Muscle layer of duodenum (tissue), 2 donors: ENCODE data around the gene CDHR2.

ENCODE experiments used
- H3K27ac ChIP-seq: one replicate; pipeline ENCODE4 v1.7.0; 2013; ENCODE audit warnings: mild to moderate bottlenecking, low read length
- H3K27me3 ChIP-seq: one replicate; pipeline ENCODE4 v1.7.0; 2013; ENCODE audit warnings: low read depth, mild to moderate bottlenecking, control low read depth, low read length
- H3K36me3 ChIP-seq, 2 donors: one replicate each; pipeline ENCODE4 v1.7.0; 2013; ENCODE audit warnings: low read length in 2 of 2, control low read depth in 1 of 2, mild to moderate bottlenecking in 1 of 2; ENCODE audit not compliant: insufficient read depth in 2 of 2, control insufficient read depth in 1 of 2
- H3K4me1 ChIP-seq, 2 donors: one replicate each; pipeline ENCODE4 v1.7.0; 2013; ENCODE audit warnings: low read length in 2 of 2, mild to moderate bottlenecking in 2 of 2, control low read depth in 1 of 2, moderate library complexity in 1 of 2; ENCODE audit not compliant: insufficient read depth in 2 of 2, control insufficient read depth in 1 of 2
- H3K4me3 ChIP-seq, 2 donors: one replicate each; pipeline ENCODE4 v1.7.0; 2013; ENCODE audit warnings: low read length in 2 of 2, low read depth in 1 of 2, mild to moderate bottlenecking in 1 of 2
- H3K9me3 ChIP-seq, 2 donors: one replicate each; pipeline ENCODE4 v1.7.0; 2013; ENCODE audit warnings: low read length in 2 of 2, control low read depth in 1 of 2, mild to moderate bottlenecking in 1 of 2; ENCODE audit not compliant: control insufficient read depth in 1 of 2
- donor health status: healthy.

Gene CDHR2

GRCh38 chr5:176606875-176607274, 57.7 kb downstream of the CDHR2 start:
- H3K9me3 ChIP-seq, result no peaks in the 10 kb centered on the region
- H3K27ac ChIP-seq, result no peak overlapping the region
- H3K27me3 ChIP-seq, result no peaks in the 10 kb centered on the region
- no peak overlapping the region for H3K4me3 ChIP-seq
- H3K4me1 ChIP-seq, result no peaks in the 10 kb centered on the region
- H3K36me3 ChIP-seq, result no peaks in the 10 kb centered on the region

GRCh38 chr5:176608142-176608705, 59.1 kb downstream of the CDHR2 start:
- H3K4me1 ChIP-seq, result no peaks in the 10 kb centered on the region

DNA sequence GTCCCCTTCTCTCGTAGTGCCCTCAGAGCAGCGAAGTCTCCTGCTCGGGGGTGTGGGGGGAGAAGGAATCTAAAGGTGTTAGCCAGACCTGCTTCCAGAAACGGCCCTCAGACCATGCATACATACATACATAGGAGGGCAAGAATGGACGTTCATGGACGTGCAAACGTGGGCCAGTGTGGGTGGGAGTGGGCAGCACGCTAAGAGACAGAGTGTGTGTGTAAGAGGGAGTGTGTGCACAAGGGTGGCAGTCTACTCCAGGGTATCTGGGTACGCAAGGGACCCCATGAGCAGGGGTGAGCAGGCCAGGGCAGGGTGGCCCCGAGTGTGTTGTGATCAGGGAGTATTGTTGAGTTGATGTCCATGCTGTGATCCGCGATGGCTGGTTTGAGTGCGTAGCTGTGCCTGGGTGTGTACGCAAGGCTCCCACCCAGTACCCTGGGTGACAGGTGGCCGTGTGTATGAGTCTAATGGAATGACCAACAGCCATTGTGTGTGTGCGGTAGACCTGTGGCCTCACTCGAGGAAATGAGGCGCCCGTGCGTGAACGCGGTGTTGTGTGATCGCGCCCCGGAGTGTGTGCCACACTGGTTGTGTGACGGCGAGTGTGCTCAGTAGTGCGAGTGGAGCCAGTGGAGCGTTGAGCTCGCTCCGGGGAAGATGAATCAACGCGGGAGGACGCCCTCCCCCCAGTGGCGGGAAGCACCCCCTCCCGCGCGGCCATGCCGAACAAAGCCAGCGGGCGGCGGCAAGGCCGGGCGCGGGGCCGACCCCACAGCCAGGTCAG, 60.0 kb downstream of the CDHR2 start:
- Histone ChIP-seq H3K4me3 (peak overlapping the region in 1 of 2 donors; percentile 62), H3K27ac (no peak overlapping the region), H3K9me3 (no peaks in the 10 kb centered on the region), H3K36me3 (no peaks in the 10 kb centered on the region), H3K27me3 (no peaks in the 10 kb centered on the region), H3K4me1 (peaks cover 0 to 5% of the 10 kb centered on the region in 2 donors)

More at GRCh38 chr5:176608142-176608705, 59.1 kb downstream of the CDHR2 start:
- no peak overlapping the region for H3K27ac ChIP-seq
- H3K27me3 ChIP-seq, result no peaks in the 10 kb centered on the region
- no peaks in the 10 kb centered on the region for H3K9me3 ChIP-seq
- no peak overlapping the region for H3K4me3 ChIP-seq
- H3K36me3 ChIP-seq, result no peaks in the 10 kb centered on the region

DNA sequence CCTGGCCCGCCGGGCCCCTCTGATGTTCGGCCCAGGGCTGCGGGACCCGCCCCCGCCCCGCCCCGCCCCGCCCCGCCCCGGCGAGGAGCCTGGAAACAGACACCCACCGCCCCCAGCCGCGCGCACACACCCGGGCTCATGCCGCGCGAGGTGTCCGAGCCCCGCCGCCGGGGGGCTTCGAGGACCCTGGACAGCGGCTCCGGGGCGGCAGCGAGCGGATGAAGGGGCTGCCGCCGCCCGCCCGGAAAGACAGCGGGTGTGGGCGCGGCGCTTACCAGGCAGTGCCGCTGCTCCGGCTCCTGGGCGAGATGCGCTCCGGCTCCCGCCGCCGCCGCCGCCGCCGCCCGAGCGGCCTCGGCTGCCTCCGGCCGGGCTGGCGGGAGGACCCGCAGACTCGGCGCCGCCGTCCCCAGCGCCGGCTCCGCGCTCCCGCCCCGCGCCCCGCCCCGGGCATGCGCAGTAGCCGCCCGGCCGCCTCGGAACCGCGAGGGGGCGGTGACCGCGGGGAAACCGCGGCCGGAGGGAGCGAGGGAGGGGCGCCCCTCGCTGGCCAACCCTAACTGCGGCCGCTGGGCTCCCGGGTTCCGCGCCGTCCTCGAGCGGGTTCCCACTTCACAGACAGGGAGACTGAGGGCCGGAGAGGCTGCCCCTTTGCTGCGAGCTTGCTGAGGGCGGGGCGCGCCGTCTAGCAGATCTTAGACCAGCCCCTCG, 60.7 kb downstream of the CDHR2 start, which contains the start of gene GPRIN1:
GPRIN1 (minus strand) TSS at position 433 of the 711 bp plus-strand sequence. CDS start 10,322 bp downstream, outside the sequence.
- Histone ChIP-seq H3K27ac (no peak within 1 kb of the TSS), H3K4me3 (peak within 1 kb of the TSS in 1 of 2 donors; percentile 62), H3K36me3 (no peaks in the 10 kb centered on the region), H3K27me3 (no peaks in the 10 kb centered on the region), H3K9me3 (no peaks in the 10 kb centered on the region), H3K4me1 (peaks cover 0 to 7% of the 10 kb centered on the region in 2 donors)

DNA sequence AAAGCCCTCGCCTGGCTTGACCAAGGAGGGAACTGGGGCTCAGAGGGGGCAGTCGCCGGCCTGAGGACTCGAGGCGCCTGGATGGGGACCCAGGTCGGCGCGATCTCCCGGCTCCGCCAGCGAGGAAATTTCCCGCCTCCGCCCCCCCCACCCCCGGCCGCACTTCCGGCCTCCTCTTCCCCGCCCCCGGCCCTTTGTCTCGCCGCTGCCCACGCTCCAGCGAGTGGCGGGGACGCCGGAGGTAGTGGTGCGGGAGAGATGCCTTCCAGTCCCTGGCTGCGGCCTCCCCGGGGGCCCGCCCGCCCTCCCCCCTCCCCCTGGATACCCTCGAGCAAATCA, 61.3 kb downstream of the CDHR2 start:
- Histone ChIP-seq H3K4me1 (peaks cover 0 to 7% of the 10 kb centered on the region in 2 donors), H3K27me3 (no peaks in the 10 kb centered on the region), H3K9me3 (no peaks in the 10 kb centered on the region), H3K27ac (no peak overlapping the region), H3K36me3 (no peaks in the 10 kb centered on the region), H3K4me3 (peak overlapping the region in 1 of 2 donors; percentile 62)

GRCh38 chr5:176611435-176611834, 62.3 kb downstream of the CDHR2 start:
- no peaks in the 10 kb centered on the region for H3K9me3 ChIP-seq
- H3K4me3 ChIP-seq, result no peak overlapping the region
- no peaks in the 10 kb centered on the region for H3K27me3 ChIP-seq
- no peaks in the 10 kb centered on the region for H3K36me3 ChIP-seq
- no peak overlapping the region for H3K27ac ChIP-seq
- peaks cover 0 to 7% of the 10 kb centered on the region in 2 donors for H3K4me1 ChIP-seq

DNA sequence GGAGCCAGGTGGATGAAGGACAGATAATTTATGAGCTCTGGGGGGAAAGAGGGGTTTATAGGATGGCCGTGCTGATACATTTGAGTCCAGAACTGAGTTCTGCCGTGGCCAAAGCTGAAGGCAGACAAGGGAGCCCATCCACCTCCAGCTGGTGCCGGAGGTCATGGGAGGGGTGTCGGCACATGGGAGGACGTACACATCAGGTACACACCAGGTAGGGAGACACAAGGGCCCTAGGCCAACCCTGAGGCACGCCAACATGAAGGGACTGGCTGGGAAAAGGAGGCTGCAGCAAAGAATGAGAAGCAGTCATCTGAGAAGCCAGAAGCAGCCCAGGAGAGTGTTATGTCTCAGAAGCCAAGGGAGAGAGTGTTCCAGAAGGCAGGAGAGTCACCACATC, 62.9 kb downstream of the CDHR2 start:
- Histone ChIP-seq H3K36me3 (no peaks in the 10 kb centered on the region), H3K9me3 (no peaks in the 10 kb centered on the region), H3K27me3 (no peaks in the 10 kb centered on the region)

GRCh38 chr5:176612855-176613254, 63.7 kb downstream of the CDHR2 start:
- no peak overlapping the region for H3K27ac ChIP-seq

More for the DNA sequence above, 62.9 kb downstream of the CDHR2 start:
- H3K4me3 ChIP-seq, result no peak overlapping the region
- peaks cover 0 to 7% of the 10 kb centered on the region in 2 donors for H3K4me1 ChIP-seq
- H3K27ac ChIP-seq, result no peak overlapping the region

GRCh38 chr5:176614805-176615478, 65.8 kb downstream of the CDHR2 start:
- H3K27ac ChIP-seq, result no peak overlapping the region
- H3K27me3 ChIP-seq, result peaks cover 17% of the 10 kb centered on the region
- no peak overlapping the region for H3K4me3 ChIP-seq
- no peaks in the 10 kb centered on the region for H3K36me3 ChIP-seq
- peaks cover 0 to 20% of the 10 kb centered on the region in 2 donors for H3K4me1 ChIP-seq
- no peaks in the 10 kb centered on the region for H3K9me3 ChIP-seq

More at GRCh38 chr5:176612855-176613254, 63.7 kb downstream of the CDHR2 start:
- Histone ChIP-seq H3K36me3 (no peaks in the 10 kb centered on the region), H3K4me1 (peaks cover 0 to 7% of the 10 kb centered on the region in 2 donors), H3K9me3 (no peaks in the 10 kb centered on the region), H3K27me3 (no peaks in the 10 kb centered on the region), H3K4me3 (no peak overlapping the region)

- Histone ChIP-seq H3K27ac (no peak overlapping the region), H3K4me3 (no peak overlapping the region), H3K36me3 (no peaks in the 10 kb centered on the region), H3K4me1 (peaks cover 0 to 36% of the 10 kb centered on the region in 2 donors), H3K9me3 (no peaks in the 10 kb centered on the region), H3K27me3 (peaks cover 33% of the 10 kb centered on the region)
These were observed 67.4 kb downstream of the CDHR2 start for GRCh38 chr5:176616511-176616910.

GRCh38 chr5:176618783-176619182, 69.6 kb downstream of the CDHR2 start:
- Histone ChIP-seq H3K36me3 (no peaks in the 10 kb centered on the region), H3K27ac (no peak overlapping the region), H3K27me3 (peaks cover 38% of the 10 kb centered on the region), H3K4me1 (peaks cover 0 to 38% of the 10 kb centered on the region in 2 donors), H3K9me3 (no peaks in the 10 kb centered on the region), H3K4me3 (peak overlapping the region in 1 of 2 donors; percentile 46)
